Measurements from ENCODE around the gene GGTLC2. TPM values are rescaled to one million over a fixed set of nuclear protein-coding genes. Genes with fewer than 3 reads are reported as not detected.

The GGTLC2 gene
- total RNA-seq, 1 donor: not detected

GRCh38 chr22:22609291-22609690 is 35.1 kb upstream of the GGTLC2 start:
- H3K27ac ChIP-seq (ENCODE audit: low read depth, low read length): no peak overlapping the region
- no peak overlapping the region for H2AFZ ChIP-seq (ENCODE audit: low read length)
- H4K20me1 ChIP-seq (ENCODE audit: insufficient read depth, low read length): no peaks in the 10 kb centered on the region
- no peak for TF ChIP-seq CTCF (IDR thresholded peaks at IDR 0.05; ENCODE audit: extremely low read depth, low read depth, low read length)
- H3K4me1 ChIP-seq (ENCODE audit: insufficient read depth, low read length): no peaks in the 10 kb centered on the region
- H3K9me3 ChIP-seq (ENCODE audit: low read depth, low read length): no peaks in the 10 kb centered on the region
- H3K27me3 ChIP-seq (ENCODE audit: insufficient read depth, low read length): peaks cover 9% of the 10 kb centered on the region
- no peaks in the 10 kb centered on the region for H3K79me2 ChIP-seq (ENCODE audit: insufficient read depth, low read length)
- no peak overlapping the region for H3K4me2 ChIP-seq (ENCODE audit: insufficient read depth, low read length)
- H3K4me3 ChIP-seq (ENCODE audit: insufficient read depth, low read length): no peak overlapping the region
- H3K36me3 ChIP-seq (ENCODE audit: insufficient read depth, low read length): no peaks in the 10 kb centered on the region
- no peak for DNase-seq (ENCODE audit: insufficient read length, low spot score, missing footprints)

- no peak overlapping the region for H3K4me2 ChIP-seq (ENCODE audit: insufficient read depth, low read length)
- H3K27ac ChIP-seq (ENCODE audit: low read depth, low read length): no peak overlapping the region
- no peaks in the 10 kb centered on the region for H3K36me3 ChIP-seq (ENCODE audit: insufficient read depth, low read length)
- H4K20me1 ChIP-seq (ENCODE audit: insufficient read depth, low read length): no peaks in the 10 kb centered on the region
- H3K4me3 ChIP-seq (ENCODE audit: insufficient read depth, low read length): no peak overlapping the region
- H3K4me1 ChIP-seq (ENCODE audit: insufficient read depth, low read length): no peaks in the 10 kb centered on the region
- no peaks in the 10 kb centered on the region for H3K79me2 ChIP-seq (ENCODE audit: insufficient read depth, low read length)
- no peak for TF ChIP-seq CTCF (IDR thresholded peaks at IDR 0.05; ENCODE audit: extremely low read depth, low read depth, low read length)
- H3K27me3 ChIP-seq (ENCODE audit: insufficient read depth, low read length): peaks cover 5% of the 10 kb centered on the region
- H2AFZ ChIP-seq (ENCODE audit: low read length): no peak overlapping the region
- no peak for DNase-seq (ENCODE audit: insufficient read length, low spot score, missing footprints)
- H3K9me3 ChIP-seq (ENCODE audit: low read depth, low read length): no peaks in the 10 kb centered on the region
Observed at GRCh38 chr22:22612516-22612915, 31.9 kb upstream of the GGTLC2 start.

- Histone ChIP-seq H3K4me3 (ENCODE audit: insufficient read depth, low read length) (no peak overlapping the region), H3K4me2 (ENCODE audit: insufficient read depth, low read length) (no peak overlapping the region), H3K27me3 (ENCODE audit: insufficient read depth, low read length) (peaks cover 10% of the 10 kb centered on the region), H4K20me1 (ENCODE audit: insufficient read depth, low read length) (no peaks in the 10 kb centered on the region), H3K4me1 (ENCODE audit: insufficient read depth, low read length) (no peaks in the 10 kb centered on the region), H3K9me3 (ENCODE audit: low read depth, low read length) (no peaks in the 10 kb centered on the region), H3K27ac (ENCODE audit: low read depth, low read length) (no peak overlapping the region), H3K79me2 (ENCODE audit: insufficient read depth, low read length) (no peaks in the 10 kb centered on the region), H3K36me3 (ENCODE audit: insufficient read depth, low read length) (no peaks in the 10 kb centered on the region), H2AFZ (ENCODE audit: low read length) (no peak overlapping the region)
- DNase-seq (ENCODE audit: insufficient read length, low spot score, missing footprints): no peak
- TF ChIP-seq CTCF (IDR thresholded peaks at IDR 0.05; ENCODE audit: extremely low read depth, low read depth, low read length): no peak
Observed at GRCh38 chr22:22614065-22614464, 30.3 kb upstream of the GGTLC2 start.

- H3K27me3 ChIP-seq (ENCODE audit: insufficient read depth, low read length): peaks cover 11% of the 10 kb centered on the region
- H3K27ac ChIP-seq (ENCODE audit: low read depth, low read length): no peak overlapping the region
- no peaks in the 10 kb centered on the region for H3K9me3 ChIP-seq (ENCODE audit: low read depth, low read length)
- no peak overlapping the region for H3K4me3 ChIP-seq (ENCODE audit: insufficient read depth, low read length)
- H2AFZ ChIP-seq (ENCODE audit: low read length): no peak overlapping the region
- DNase-seq (ENCODE audit: insufficient read length, low spot score, missing footprints): no peak
- H4K20me1 ChIP-seq (ENCODE audit: insufficient read depth, low read length): no peaks in the 10 kb centered on the region
- H3K4me1 ChIP-seq (ENCODE audit: insufficient read depth, low read length): no peaks in the 10 kb centered on the region
- no peak overlapping the region for H3K4me2 ChIP-seq (ENCODE audit: insufficient read depth, low read length)
- no peak for TF ChIP-seq CTCF (IDR thresholded peaks at IDR 0.05; ENCODE audit: extremely low read depth, low read depth, low read length)
- H3K79me2 ChIP-seq (ENCODE audit: insufficient read depth, low read length): no peaks in the 10 kb centered on the region
- no peaks in the 10 kb centered on the region for H3K36me3 ChIP-seq (ENCODE audit: insufficient read depth, low read length)
Observed at GRCh38 chr22:22616636-22617035, 27.8 kb upstream of the GGTLC2 start.
